ENCODE data around the gene RERG.

DNA sequence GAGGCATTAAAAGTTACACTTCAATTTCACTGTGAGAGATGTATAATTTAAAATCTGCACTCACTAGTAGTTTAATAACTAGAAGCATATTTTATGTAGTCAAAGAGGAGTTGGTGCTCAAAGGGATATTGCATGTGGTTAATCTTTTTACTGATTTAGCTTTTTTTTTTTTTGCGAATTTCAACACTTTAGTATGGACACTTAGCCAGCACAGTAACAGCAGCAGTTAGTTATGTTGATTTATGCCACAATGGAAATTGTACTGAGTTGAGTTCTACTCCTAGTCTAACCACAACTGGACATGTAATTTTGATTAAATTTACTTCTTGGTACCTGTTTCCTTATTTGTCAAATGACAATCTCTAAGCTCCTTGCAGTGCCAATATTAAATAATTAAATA, 104.2 kb downstream of the RERG start:
- TF ChIP-seq, protein P1, sequence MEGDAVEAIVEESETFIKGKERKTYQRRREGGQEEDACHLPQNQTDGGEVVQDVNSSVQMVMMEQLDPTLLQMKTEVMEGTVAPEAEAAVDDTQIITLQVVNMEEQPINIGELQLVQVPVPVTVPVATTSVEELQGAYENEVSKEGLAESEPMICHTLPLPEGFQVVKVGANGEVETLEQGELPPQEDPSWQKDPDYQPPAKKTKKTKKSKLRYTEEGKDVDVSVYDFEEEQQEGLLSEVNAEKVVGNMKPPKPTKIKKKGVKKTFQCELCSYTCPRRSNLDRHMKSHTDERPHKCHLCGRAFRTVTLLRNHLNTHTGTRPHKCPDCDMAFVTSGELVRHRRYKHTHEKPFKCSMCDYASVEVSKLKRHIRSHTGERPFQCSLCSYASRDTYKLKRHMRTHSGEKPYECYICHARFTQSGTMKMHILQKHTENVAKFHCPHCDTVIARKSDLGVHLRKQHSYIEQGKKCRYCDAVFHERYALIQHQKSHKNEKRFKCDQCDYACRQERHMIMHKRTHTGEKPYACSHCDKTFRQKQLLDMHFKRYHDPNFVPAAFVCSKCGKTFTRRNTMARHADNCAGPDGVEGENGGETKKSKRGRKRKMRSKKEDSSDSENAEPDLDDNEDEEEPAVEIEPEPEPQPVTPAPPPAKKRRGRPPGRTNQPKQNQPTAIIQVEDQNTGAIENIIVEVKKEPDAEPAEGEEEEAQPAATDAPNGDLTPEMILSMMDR (IDR thresholded peaks at IDR 0.05; ENCODE audit: poor library complexity, severe bottlenecking), result no peak
- TF ChIP-seq EP300 (conservative IDR thresholded peaks at IDR 0.05; ENCODE audit: poor library complexity, severe bottlenecking), result no peak
- no peak for TF ChIP-seq POLR2AphosphoS5 (IDR thresholded peaks at IDR 0.05)
- TF ChIP-seq TAF1 (IDR thresholded peaks at IDR 0.05; ENCODE audit: low read depth), result no peak

All from neural cell (in vitro differentiated cells).